ENCODE results near the gene NOD2. TPM values are rescaled to one million over a fixed set of nuclear protein-coding genes. Genes with fewer than 3 reads are reported as not detected.

NOD2 gene
- total and polyA plus RNA-seq, 2 of the 13 experiments (the other 11 are each of a cell fraction or from before 2014, with no cell fraction given), result 0.27 to 0.81 TPM

- TF ChIP-seq IKZF5 (CRISPR knock-in tag; IDR thresholded peaks at IDR 0.05) (no peak), ZEB1 (IDR thresholded peaks at IDR 0.05; ENCODE audit: insufficient replicate concordance, low read depth) (no peak), GMEB2 (CRISPR knock-in tag; IDR thresholded peaks at IDR 0.05; ENCODE audit: low read depth) (no peak), MYNN (CRISPR knock-in tag; IDR thresholded peaks at IDR 0.05; ENCODE audit: low read depth) (no peak), ZFP90 (CRISPR knock-in tag; IDR thresholded peaks at IDR 0.05; ENCODE audit: borderline replicate concordance) (no peak), PHF20 (CRISPR knock-in tag; IDR thresholded peaks at IDR 0.05) (no peak), HHEX (CRISPR knock-in tag; IDR thresholded peaks at IDR 0.05) (no peak), LBX2 (CRISPR knock-in tag; IDR thresholded peaks at IDR 0.05; ENCODE audit: borderline replicate concordance) (0 out of 2 replicates have a peak, but pooled peaks have one; percentile 46), DDIT3 (CRISPR knock-in tag; IDR thresholded peaks at IDR 0.05) (no peak), SNAI1 (CRISPR knock-in tag; IDR thresholded peaks at IDR 0.05; ENCODE audit: borderline replicate concordance) (no peak), THAP7 (CRISPR knock-in tag; IDR thresholded peaks at IDR 0.05) (no peak), RFX5 (IDR thresholded peaks at IDR 0.05; ENCODE audit: low read depth, low read length) (no peak), SUZ12 (IDR thresholded peaks at IDR 0.05; ENCODE audit: low read depth, low read length) (no peak), HOXA5 (CRISPR knock-in tag; IDR thresholded peaks at IDR 0.05) (no peak), CSRNP1 (CRISPR knock-in tag; IDR thresholded peaks at IDR 0.05) (no peak), MAZ (IDR thresholded peaks at IDR 0.05; ENCODE audit: borderline replicate concordance, low read depth, low read length) (no peak), MAZ (CRISPR knock-in tag; IDR thresholded peaks at IDR 0.05; ENCODE audit: low read depth) (no peak), ONECUT2 (CRISPR knock-in tag; IDR thresholded peaks at IDR 0.05) (no peak), YEATS2 (CRISPR knock-in tag; IDR thresholded peaks at IDR 0.05; ENCODE audit: borderline replicate concordance) (no peak), POLR2G (IDR thresholded peaks at IDR 0.05; ENCODE audit: low read depth, low read length) (no peak), ZNF512B (CRISPR knock-in tag; IDR thresholded peaks at IDR 0.05; ENCODE audit: borderline replicate concordance) (no peak)
Measured at GRCh38 chr16:50692999-50693781, at the start of gene NOD2 (continued).

Data from HepG2 (cell line).